T-helper 1 cell (primary cell): Measurements from ENCODE around the gene ROS1.
"Not testable (repeated sequence)": the region's sequence is repeated elsewhere in the genome, so short reads cannot be mapped to it uniquely, and the experiment has no call there.

ENCODE experiments used
- DNase-seq, 5 donors: peaks; one replicate each; pipeline ENCODE4 v3.0.0-alpha.2; 2012 to 2020

The ROS1 gene

GRCh38 chr6:117375446-117375845 is 50.3 kb downstream of the ROS1 start:
- DNase-seq, result no peak

DNA sequence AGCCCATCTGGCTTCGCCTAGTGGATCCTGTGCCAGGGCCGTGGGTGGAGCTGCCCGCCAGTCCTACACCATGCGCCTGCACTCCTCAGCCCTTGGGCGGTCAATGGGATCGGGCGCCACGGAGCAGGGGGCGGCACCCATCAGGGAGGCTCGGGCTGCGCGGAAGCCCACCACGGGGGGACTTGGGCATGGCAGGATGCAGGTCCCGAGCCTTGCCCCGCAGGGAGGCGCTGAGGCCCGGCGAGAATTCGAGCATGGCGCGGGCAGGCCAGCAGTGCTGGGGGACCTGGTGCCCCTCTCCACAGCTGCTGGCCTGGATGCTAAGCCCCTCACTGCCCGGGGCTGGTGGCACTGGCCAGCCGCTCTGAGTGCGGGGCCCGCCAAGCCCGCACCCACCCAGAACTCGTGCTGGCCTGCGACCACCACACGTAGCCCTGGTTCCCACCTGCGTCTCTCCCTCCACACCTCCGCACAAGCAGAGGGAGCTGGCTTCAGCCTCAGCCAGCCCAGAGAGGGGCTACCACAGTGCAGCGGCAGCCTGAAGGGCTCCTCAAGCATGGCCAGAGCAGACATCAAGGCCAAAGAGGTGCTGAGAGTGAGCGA is 52.4 kb downstream of the ROS1 start:
- DNase-seq, result peak in 1 of 5 donors; percentile 2

DNA sequence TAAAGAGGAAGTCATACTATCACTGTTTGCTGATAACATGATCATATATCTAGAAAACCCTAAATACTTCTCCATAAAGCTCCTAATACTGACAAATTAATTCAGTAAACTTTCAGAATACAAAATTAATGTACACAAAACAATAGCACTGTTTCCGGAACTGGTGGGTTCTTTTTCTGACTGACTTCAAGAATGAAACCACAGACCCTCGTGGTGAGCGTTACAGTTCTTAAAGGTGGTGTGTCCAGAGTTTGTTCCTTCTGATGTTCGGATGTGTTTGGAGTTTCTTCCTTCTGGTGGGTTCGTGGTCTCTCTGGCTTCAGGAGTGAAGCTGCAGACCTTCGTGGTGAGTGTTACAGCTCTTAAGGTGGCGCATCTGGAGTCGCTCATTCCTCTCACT is 53.5 kb downstream of the ROS1 start:
- not testable (repeated sequence) for DNase-seq

DNA sequence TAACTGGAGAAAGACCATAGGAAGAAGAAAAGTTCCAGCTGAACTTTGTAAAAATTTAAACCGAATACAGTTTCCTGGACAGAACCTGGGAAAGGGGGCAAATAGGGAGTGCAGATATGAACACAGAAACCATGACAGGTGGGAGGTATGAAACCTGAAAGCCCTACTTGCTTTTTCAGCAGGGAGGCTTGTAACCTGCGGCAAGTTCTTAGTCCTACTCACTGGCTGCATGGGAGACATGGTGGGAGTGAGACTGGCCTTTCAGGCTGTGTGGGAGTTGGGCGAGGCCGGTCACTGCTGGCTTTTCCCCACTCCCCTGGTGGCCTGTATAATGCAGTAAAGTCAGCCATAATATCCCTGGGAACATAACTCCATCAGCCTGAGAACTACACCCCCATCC is 54.2 kb downstream of the ROS1 start:
- no peak for DNase-seq

DNA sequence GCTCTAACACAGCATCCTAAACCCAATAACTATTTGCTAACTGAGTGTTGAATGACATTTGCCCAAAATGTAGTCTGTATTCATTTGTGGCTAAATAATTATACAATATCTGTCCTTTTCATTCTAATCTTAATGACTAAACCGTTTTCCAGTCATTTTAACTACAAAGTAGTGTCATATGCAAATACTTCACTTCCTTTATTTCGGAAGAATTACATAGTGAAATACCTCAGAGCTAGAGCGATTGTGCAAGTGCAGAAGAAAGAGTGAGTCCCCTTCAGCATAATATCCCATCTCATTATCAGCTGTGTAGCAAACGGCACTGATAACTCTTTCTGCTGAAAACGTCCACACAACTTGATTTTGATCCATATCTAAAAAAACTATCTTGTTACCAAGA is 66.2 kb downstream of the ROS1 start:
- no peak for DNase-seq

DNA sequence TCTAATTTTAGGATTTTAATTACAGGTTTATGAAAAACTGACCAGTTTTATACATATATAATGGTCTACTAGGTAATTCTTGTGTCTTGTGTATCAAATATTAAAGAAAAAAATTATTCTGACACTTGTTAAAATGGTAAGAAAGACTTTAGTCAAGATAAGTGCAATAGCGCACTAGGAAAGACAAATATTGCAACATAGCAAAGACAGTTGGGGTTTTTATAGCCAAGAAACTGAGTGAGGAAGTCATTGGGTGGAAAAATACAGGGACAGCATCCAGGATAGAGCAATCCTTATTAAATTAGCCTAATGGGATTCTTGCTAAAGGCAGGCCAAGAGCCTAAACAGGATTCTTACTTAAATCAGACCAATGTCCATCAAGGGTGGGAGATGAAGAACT is 71.1 kb downstream of the ROS1 start:
- DNase-seq, result no peak

DNA sequence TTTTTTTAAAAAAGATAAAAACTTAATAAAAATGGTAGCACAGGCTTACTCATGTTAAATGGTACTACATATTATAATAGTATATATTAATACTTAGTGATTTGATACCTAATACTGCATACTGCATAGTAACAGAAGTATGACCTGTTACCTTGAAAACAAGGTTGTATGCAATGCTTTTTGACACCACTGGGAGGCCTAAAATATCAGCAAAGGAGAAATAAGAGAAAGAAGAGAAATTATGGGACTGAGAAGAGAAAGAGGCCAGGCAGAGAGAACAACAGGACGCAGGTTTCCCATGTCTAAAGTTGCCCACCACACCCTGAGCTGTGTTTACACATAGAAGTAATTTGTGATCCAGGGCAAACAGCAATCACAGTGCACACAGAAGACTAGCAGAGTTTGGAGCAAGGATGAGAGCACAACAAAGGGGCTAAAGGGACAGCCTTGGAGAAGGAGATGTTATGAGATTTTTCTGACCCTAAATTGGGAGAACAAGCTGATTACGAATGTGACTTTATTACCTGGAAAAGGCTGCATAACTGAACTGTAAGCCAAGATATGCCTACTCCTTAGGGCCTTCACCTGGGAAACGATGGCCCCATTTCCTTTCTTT is 73.2 kb downstream of the ROS1 start:
- DNase-seq, result no peak

DNA sequence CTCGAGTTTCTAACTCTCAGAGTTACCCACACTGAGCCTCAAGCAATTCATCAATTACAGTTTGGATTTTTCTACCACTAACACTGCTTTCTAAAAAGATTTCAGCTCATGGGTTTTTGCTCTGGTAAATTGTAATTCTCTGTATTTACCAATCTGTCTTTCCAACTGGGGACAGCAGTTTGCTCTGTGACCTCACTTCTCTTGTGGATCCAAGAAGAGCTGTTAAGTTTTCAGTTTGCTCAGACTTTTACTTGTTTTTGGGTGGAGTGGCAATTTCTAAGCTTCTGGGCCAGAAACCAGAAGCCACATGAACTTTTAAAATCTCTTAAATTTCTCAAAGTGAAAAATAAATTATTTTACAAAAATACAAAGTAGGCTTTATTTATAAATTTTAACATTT is 74.2 kb downstream of the ROS1 start:
- no peak for DNase-seq

GRCh38 chr6:117346142-117346930 is 79.4 kb downstream of the ROS1 start:
- DNase-seq, result no peak

- DNase-seq, result no peak
These were observed 80.5 kb downstream of the ROS1 start for GRCh38 chr6:117345292-117345610.

DNA sequence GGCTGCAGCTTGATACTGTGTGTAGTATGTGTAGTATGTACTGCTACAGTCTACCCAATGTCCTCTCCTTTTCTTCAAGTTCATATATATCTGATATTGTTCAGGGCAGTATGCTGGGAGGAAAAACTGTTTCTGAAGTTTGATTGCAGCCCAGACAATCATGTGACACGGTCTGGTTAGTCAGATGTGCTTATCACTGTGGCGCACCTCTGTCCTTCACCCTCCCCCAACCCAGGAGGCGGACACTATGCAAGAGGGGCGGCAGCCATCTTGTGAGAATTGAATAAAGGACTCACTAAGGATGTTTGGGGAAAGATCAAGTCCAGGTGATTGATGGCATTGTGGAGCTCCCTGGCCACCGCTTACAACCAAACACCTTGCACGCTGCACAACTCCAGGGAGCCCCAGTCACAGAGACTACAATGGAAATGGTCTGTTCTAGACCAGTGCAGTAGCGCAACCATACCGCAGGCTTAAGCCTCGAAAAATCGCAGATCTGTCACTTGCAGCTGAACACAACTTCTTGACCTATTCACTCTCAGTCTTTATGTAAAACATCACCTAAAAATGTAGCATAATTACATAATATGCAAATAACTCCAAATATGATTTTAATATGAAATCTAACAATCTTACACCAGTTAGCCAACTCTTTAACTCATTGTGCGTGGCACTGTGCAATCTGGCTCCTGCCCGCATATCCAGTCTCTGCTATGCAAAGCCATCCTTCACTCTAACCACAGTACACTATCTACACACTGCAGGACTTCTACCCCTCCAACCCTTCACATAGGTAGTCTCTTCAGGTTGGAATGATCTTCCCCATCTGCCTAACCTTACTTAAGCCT is 81.1 kb downstream of the ROS1 start:
- no peak for DNase-seq

- DNase-seq, result no peak
These were observed 87.2 kb downstream of the ROS1 start for GRCh38 chr6:117338567-117338966.

DNA sequence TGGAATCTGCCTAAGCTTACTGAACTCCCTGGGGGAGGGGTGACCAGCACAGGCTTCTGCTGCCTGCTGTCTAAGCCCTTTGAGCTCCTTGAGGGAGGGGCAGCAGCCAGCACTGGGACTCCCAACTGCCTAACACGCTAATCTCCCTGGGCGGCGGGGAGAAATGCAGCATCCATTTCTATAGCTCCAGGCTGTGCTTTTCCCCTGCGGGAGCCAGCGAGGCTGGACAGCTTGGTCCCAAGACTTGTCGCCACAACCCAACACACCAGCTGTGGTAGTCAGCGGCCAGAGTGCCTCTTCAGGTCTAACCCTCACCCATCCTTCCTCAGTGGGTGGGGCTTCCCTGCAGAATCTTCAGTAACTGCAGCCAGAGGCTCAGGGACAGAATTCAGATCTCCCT is 95.8 kb downstream of the ROS1 start:
- no peak for DNase-seq

DNA sequence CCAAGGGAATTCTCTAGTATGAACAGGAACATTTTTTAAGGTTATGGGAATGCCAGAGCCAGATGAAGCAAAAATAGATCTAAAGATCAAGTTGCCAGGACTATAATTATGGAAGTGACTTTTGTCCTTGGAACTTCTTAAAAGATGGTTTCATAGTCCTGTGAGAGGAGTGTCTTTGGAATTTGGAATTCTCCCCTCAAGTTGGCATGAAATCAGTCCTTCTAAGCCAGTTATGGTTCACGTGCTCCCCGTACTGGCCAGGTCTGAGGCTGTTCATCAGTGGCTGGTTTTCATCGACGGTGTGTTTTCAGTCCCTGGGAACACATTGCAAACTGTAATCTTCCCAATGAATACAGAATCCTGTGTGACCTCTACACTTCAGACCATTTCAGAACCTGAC is 97.2 kb downstream of the ROS1 start:
- no peak for DNase-seq

GRCh38 chr6:117328005-117328389 is 97.7 kb downstream of the ROS1 start:
- no peak for DNase-seq

GRCh38 chr6:117327149-117328004 is 98.4 kb downstream of the ROS1 start:
- no peak for DNase-seq

DNA sequence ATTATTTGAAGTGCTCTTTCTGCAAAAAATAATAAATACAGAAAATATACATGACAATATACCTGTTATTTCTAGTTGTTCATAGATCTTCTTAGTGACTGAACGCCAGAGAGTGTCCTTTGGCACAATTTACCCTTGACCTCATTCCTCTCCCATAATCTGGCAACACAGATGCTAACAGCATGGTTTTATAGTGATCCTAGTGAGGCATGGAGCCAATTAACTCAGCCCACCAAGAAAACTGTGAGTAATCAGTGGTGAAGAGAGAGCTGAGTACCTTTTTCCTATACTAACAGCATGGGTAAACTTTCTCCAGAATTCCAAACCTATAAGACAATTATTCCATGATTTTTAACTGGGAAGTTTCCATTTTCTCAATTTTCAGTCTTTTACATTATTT is 99.3 kb downstream of the ROS1 start:
- no peak for DNase-seq

GRCh38 chr6:117317261-117317660 is 108.5 kb downstream of the ROS1 start:
- no peak for DNase-seq

GRCh38 chr6:117311726-117312125 is 114.0 kb downstream of the ROS1 start:
- DNase-seq, result no peak

DNA sequence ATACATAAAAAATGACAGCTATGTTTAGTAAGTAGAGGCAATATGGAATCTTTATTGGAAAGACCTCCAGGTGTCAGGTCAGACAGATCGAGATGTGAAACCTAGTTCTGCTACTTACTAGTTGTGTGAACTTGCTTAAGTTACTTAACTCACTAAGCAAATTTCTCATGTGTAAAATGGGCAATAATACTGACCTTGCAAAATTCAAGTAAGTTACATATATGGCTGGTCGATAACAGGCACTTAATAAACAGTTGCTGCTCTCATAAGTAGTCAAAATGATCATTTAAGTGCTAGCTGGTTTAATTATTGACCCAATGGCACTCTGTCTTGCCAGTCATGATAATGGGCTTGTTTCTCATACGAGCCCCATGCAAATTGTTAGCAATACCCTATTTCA is 114.4 kb downstream of the ROS1 start:
- no peak for DNase-seq

DNA sequence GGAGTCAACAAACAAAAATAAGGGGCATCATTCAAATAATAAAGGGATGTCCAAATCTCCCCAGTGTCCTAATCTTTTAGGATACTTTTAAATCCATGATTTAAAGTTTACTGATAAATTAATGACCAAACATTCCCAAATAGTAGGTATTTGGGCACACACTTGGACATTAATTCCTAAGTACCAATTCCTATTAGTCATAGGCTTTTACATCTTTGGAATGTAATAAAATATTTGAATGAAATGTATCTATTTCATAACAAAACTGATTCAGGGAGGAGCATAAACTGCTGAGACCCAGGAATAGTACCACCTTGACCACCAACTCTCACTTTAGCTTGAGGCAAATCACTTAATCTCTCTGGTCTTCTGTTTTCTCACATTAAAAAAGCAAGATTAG is 116.1 kb downstream of the ROS1 start:
- DNase-seq, result no peak

DNA sequence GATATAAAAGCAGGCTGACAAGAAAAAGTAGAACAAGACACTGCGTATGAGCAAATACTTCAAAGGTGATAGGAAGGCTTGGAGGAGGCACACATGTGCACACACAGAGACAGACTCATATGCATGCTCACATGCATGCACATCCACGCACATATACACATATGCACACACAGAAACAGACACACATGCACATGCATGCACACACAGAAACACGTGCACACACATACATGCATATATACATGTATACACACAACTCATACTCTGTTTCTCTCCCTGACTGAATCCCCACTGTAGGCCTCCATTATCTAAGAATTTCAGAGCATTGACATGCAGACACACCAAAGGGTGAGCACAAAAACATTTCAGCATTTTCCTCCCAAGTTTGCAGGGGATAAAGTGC is 116.7 kb downstream of the ROS1 start:
- no peak for DNase-seq

DNA sequence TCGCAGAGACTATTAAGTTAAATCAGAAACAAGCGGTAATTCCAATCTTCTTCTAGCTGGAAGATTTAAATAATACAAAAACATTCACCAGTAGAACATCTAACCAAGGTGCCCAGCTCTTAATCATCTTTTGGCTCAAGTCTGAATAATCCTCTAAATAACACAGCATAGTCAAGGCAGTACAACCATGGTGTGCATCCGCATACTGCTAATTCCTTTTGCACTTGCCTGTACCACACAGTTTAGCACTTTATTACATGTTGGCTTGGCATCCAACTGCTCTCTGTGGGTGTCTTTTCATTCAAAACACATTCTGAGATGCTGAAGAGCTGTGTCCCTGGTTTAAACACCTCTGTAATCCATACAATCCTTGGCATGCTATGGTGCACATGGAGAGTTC is 118.1 kb downstream of the ROS1 start:
- no peak for DNase-seq
